ENCODE measurements around the gene CACNA1C.

CACNA1C gene

DNA sequence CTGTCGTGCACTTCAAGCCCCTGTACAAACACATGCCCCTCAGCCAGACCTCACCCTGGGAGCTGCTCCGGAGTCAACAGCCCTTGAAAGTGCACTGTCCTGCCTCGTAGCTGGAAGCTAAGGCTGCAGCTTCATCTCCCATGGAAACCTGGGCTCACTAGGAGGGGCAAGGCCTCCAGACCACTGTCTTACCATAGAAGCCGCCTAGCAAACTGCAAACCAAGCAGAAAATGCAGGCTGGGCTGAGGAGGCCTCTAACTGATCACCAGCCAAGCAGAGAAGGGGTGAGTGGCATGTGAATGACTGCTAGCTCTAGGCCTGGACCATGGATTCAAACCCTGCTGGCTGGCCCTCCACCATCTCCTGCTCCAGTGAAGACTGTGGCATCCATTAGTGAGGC lies 340.2 kb downstream of the CACNA1C start:
- no peak for DNase-seq (ENCODE audit: low spot score)

DNA sequence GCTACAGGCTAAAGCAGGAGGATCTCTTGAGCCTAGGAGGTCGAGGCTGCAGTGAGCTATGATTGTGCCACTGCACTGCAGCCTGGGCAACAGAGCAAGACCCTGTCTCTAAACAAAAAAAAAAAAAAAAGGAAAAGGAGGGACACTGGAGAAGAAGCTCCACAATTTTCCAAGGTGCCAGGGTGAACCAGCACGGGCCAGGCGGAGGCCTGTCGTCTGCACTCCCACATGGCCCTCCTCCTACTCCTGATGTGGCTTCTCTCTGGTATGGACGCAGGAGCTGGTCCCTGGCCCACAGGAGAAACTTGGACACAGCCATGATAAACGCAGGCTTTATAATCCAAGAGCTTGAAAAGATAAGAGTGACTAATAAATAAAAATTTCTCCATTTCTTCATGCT lies 341.2 kb downstream of the CACNA1C start:
- DNase-seq (ENCODE audit: low spot score): no peak

DNA sequence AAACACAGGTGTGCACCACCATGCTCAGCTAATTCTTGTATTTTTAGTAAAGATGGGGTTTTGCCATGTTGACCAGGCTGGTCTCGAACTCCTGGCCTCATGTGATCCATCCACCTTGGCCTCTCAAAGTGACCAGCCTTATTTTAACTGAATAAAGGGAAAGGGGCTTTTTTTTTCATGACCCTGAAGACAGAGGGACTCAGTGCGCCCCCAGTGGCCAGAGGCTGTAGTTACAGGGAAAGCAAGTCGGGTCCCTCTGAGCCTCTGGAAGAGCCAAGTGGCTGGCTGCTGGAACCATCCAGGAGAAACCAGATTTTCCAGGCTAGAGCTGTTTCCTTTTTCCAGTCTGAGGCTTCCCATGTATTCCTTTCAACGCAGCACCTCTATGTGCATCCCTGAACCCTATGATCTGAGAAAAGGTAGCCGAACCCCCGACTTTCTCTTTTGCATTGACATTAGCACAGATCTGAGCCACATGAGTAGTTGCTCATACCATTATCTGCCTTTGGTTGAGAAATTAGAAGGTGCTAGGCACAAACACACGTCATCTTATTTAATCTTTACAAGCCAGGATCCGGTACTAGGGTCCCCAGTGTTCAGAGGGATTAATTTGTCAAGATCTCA lies 342.7 kb downstream of the CACNA1C start:
- DNase-seq (ENCODE audit: low spot score): peak; percentile 63

DNA sequence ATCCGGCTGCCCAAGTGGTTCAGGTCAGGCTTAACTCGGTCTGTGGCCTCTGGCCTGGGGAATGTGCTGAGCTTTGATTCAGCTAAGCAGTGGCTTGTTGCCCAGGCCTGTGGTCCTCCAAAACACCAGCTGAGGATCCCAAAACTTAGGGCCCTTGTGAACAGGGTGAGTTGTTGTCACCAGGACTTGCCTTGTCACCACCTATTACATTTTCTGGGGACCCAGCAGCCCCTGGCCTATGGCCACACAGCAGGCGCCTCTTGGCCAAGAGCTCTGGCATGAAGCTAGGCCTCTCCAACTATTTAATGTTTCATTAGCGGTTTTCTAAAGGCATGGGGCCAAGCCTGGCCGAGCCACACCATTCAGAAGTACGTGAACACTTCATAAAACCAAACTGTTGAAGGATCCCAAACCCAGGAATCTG lies 343.7 kb downstream of the CACNA1C start:
- DNase-seq (ENCODE audit: low spot score): no peak

DNA sequence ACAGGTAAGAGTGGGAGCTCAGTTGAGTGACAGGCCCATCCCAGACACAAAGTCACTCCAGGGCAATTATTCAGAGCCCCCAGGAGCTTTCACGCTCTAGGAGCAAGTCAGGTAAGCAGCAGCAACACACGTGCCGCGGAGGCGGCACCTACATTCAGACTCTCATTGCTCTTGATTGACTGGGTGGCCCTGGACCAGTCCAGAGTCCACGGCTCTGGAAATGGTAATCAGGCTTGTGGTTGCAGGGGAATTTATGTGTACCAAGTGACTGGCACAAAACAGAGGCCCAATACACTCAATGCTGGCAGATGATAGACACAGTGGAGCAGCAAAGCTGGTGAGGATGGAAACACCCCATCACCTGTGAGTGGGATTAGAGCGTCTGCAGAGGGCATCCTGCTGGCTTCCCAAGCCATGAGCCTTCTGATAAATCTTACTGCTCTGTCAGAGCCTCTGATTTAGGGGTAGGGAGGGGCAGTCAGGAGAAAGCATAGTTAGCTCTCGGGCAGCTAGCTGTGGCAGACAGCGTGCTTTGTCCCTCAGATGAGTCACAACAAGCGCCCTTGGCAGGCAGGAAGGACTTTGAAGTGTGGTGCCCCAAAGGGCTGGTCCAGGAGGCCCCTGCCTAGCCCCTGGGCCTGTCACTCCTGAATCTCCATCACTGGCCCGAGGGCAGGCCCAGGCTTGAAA lies 344.7 kb downstream of the CACNA1C start:
- DNase-seq (ENCODE audit: low spot score): peak; percentile 98

DNA sequence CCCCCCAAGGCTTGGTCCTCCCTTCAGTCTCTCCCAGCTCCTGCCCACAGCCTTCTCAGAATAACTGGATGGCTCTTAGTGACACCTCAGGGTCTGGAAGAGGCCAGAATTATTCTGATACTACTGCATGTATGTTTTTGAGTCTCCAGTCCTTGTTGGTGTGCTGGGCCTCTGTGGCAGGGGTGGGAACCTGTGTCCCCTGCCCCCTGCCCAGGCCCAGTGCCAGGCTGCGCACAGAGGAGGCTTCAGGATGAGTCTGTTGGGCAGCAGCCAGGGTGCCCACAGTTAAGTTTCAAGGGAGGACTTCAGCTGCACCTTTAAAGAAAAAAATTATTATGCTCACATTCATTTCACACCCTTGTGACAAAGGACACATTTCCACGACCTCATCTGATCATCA lies 348.3 kb downstream of the CACNA1C start:
- no peak for DNase-seq (ENCODE audit: low spot score)

DNA sequence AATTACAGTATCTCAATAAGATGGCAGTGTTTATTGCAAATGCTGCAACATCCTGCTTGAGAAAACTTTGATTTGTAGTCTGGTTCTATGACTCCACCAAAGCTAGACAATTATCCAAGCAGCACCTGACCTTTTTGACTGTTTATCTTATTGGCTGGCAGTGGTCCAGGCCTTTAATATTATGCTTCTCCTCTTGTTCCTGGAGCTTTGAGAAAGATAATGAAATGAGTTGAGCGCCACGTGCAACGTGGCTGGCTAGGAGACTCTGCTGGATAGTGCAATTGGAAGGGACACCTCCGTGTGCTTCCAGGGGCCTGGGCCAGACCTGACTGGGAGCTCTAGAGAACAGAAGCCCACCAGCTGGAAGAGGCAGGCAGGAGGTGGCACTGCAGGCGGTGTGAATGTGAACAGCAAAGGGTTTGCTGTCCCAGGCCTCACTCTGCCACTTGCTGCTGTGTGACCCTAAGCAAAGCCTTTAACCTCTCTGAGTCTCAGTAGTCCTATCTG lies 349.3 kb downstream of the CACNA1C start:
- DNase-seq (ENCODE audit: low spot score): no peak

DNA sequence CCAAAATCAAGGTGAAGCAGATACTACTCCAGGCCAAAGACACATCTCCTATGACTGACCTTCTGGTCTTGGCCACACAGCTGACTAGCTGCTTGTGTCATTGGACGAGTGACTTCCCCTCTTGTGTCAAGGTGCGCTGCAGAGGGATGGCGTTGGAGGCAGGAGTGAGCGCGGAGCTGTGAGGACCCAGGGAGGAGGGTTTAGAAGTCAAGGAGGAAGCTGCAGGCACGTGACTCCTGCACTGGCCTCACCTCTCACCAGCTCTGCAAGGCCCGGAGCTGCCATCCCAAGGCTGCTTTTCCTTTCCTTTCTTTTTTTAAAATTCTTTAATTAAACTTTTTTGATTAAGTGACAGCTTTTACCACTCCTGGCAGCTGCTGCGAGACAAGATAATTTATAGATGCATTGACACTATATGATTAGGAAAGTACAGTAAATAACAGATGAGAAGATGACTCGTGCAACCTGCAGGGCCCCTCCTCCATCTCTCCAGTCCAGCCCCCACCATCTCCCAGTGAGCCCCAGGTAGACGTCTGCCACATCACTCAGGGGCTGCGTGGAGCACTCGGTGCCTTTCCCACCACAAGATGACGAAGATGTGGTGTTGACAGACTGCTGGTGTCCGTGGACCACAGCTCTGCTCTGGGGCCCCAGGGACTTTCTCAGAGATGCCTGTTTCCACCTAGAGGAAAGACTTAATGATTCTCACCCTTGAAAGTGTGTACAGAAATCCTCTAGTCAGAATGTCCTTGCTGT lies 350.6 kb downstream of the CACNA1C start:
- no peak for DNase-seq (ENCODE audit: low spot score)

DNA sequence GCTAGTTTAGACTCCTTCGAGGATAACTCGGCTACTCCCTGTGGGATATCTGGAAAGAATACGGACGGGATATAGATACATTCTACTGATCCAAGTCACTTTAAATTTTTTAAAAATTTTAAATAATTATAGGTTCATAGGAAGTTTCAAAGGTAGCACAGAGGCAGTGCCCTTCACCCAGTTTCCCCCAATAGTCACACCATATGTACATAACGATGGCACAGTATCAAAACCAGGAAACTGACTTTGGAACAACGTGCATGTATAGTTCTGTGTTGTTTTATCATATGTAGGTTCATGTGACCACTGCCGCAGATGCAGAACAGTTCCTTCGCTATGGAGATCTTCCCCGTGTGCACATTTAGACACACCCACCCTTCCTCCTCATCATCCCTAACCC lies 352.3 kb downstream of the CACNA1C start:
- DNase-seq (ENCODE audit: low spot score): no peak

DNA sequence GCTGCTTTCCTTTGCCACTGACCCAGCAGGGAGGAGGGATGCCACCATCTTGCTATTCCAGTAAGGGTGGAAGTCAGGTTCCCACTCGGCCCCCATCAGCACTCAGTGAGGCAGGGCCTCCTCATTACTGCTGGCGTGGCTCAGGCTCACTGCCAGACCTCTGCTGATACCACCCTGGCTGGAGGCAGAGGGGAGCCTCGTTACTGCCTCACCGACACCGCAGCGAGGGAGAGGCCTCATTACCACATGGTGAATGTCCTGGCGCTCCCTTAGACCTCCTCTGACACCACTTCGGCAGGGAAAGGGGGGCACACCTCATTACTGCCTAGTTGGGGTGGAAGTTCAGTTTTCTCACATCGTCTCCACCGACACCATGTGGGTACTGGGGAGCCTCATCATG lies 354.1 kb downstream of the CACNA1C start:
- no peak for DNase-seq (ENCODE audit: low spot score)

DNA sequence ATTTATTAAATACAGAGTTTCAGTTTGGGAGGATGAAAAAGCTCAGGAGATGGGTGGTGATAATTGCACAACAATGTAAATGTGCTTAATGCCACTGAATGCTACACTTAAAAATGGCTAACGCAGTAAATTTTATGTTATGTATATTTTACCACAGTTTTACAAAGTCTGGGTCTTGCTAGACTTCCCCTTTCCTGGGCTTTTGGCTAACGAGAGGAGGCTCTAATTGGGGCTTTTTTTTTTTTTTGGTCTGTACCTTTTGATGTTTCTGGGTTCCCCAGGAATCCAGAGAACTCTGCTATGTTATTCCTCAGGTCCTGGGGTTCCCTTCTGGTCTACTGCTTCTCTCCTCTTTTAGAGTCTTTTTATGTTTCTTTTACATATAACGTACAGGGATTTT lies 355.5 kb downstream of the CACNA1C start:
- DNase-seq (ENCODE audit: low spot score): no peak

DNA sequence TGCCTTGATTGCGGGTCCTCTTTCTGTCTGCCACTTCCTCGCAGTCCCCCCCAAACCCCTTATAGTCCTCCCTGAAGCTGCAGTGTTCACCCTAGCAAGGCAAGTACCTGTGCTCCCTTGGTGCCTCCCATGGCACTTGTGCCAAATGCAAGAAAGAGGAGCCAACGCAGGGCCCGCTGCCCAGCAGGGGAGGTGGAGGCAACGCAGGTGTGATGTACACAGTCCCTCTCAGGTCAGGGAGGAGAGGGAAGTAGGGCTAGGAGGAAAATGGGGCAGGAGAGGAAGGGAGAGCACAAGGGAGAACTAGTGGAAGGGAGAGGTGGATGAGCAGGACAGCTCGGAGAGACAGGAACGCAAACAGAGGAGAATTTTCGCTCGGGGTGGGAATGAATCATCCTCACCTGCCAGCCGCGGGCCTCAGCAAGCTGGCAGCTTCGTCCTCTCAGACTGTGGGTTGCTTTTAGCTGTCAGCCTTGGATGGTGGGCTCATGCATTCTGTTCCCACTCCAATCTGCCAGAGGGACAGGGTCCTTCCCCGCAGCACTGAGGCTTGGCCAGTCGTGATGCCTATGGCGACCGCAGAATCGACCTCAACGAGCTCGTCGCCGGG lies 357.0 kb downstream of the CACNA1C start:
- DNase-seq (ENCODE audit: low spot score): no peak

DNA sequence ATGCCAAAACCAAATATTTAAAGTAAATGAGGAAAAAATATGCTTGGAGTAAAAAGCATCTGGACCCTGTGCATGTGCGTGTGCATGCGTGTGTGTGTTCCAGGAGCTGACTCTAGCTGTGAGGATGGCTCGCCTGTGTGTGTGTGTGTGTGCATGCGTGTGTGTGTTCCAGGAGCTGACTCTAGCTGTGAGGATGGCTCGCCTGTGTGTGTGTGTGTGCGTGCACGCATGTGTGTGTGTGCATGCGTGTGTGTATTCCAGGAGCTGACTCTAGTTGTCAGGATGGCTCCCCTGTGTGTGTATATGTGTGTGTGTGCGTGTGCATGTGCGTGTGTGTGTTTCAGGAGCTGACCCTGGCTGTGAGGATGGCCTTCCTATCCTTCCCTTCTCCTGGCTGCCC lies 357.7 kb downstream of the CACNA1C start:
- no peak for DNase-seq (ENCODE audit: low spot score)

DNA sequence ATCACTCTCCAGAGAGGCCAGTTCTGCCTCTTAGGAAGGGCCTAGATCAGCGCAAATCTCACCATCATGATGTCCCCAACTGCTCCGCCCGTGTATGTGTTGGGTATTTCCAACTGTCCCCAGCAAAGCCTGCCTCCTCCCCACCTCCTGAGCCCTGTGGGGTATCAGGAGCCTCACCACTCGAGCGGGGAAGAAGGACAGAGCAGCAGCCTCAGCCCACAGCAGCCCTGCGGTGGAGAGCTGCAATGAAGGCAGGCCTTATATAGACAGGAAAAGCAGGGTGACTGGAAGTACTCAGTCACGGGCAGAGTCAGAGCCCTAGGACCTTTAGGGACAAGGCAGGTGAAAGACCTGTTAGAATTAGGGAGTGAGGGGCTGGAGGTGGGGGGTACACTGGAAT lies 358.2 kb downstream of the CACNA1C start:
- no peak for DNase-seq (ENCODE audit: low spot score)

DNA sequence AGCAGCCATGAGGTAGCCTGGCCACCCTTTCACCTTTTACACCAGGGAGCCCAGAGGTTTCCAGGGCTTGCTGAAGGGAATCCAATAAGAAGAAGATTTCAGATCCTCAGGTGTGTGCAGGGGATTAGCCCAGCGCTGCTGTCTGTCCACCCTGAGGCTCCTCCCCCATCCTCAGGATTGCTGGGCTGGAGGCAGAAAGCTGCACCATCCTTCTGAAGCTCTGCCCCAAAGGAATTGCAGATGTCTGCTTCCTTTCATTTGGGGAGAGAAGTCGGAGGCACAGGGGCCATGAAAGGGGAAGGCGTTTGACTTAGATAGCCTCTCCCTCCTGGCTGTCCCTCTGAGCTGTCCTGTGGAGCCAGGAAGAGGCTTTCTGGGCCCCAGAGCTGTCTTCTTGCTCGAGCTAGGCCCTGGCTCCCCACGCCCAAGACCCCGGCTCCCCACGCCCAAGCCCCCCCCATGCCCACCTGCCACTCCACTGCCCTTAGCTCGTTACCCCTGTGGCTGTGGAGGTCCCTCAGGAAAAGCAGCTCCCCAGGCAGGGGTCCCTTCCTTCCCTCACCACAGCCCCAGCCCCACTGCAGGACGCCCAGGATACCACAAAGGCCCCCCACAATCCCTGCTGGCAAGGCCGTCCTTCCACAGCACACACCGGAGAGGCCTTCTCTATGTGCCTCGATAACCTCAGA lies 359.0 kb downstream of the CACNA1C start:
- no peak for DNase-seq (ENCODE audit: low spot score)

DNA sequence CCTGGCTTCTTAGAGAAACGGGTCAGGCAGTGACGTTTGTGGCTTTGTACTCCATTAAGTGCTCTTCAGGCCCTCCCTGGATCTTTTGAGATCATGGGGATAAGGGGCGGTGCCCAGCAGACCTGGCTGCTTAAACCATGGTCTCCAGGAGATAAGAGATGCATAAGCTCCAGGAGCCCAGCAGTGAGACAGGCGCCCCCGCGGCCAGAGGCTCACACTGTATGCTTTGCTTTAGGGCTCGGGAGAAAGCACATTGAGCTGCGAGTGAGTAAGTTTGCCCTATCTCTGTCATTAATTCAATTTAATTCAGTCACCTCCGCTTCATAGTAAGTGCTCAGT lies 359.5 kb downstream of the CACNA1C start:
- DNase-seq (ENCODE audit: low spot score): no peak

DNA sequence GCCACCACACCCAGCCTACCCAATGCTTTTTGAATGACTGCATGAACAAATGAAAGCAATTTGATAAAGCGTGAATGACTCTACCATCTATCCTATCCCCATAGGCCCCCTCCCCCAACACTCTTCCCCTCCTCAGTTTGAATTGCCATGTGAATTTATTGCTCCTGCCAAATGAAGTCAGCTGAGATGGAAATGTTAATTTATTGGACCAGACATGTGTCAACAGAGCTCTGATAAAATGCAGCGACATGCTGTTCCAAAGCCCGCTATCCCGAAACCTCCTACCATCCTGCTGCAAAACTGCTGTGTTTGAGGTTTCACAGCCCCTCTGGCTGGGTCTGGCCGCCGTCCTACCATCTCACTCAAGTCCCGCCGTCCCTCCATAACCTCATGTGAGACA lies 360.5 kb downstream of the CACNA1C start:
- no peak for DNase-seq (ENCODE audit: low spot score)

DNA sequence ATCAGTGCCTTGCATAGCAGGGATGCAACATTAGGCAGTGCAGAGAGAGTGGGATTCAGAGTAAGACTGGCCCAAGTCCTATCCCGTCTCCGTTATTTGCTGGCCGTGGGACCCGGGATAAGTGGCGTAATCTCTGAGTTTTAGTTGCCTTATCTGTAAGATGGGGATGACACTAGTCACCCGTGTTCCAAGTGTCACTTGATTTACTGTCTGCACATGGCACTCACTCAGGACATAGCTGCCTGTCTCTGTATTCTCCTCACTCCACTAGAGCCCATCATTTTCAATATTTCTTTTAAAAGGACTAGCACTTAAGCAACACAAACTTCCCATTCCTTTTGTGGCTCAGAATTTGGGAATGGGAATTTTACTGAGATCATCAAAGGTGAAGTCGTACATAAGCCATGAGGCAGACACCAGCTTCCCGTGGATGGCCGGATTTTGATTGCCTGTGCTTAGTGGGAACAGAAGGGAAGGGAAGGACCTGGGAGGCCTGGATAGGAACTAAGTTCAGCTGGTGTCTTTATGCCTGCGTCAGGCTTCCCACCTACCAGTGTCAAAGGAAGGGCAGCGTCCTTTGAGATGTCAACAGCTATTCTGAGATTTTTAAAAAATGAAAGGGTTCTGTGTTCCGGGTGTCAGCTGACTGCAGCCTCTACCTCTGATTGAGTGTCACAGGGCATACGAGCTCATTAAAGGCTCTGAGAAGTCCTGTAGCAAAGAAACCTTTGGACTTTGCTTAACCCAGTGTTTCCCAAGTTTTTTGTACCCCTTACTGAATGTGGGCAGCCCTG lies 361.4 kb downstream of the CACNA1C start:
- DNase-seq (ENCODE audit: low spot score): no peak

DNA sequence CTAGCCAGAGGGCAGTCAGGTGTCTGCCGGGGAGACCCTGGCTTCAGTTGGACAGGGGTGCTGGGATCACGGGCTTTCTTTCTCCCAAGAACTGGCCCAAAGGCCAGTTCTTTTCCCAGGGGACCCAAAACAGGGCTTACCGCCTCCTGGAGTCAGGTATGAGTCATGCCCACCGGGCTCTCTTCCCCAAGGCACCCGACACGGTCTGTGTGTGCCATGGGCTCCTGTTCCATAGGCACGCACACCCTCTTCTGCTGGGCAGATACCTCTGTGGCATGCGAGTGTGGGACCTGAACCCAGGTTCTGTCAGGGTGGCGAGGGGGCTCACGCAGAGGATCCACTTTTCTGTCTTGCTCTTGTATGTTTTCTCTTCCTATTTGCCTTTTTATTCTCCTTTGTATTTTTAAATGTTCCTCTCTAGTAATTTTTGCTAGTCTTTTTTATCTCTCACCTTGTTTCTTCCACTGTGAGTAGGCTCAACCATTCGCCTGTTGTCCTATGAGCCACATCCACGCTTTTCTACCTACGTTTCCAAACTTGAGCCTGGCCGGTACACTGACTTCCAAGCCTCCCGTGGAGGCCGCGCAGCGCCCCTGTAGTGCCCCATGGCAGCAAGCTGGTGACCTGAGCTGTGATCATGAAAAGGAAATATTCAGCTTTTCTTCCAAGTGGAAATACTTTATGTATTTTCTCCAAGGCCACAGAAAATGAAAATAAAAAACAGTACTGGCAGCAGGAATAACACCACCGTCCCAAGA lies 362.2 kb downstream of the CACNA1C start:
- DNase-seq (ENCODE audit: low spot score): no peak

DNA sequence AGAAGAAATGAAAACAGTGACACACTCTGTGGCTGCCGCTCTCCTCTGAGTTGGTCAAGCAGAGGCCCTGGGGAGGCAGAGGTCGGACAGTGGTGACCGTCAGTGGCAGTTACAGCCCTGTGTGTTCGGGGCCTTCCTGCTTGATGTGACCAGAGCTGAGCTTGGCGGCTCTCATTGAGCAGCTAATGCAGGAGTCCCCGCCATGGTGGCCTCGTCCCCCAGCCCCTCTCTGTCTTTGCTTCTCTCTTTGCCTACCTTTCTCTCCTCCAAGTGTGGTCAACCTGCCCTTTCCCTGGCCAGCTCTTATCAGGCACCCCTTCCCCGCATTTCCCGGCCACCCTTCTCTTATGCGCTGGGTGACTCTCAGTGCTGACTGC lies 362.8 kb downstream of the CACNA1C start:
- DNase-seq (ENCODE audit: low spot score): no peak

DNA sequence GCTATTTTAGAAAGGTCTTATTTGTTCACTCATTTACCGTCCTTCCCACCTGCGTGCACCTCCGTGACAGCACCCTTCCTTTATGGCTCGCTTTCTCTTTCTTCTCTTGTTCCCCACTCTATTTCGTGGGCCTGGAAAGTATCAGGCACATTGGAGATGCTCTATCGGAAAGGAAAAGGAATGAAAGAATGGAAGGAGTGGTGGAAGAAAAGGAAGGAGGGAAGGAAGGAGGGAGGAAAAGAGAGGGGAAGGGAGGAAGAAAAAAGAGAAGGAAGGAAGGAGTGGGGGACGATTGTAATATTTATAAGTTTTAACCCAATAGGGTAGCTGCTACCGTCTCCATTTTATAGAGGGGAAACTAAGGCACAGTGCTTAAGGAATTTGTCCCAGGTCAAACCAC lies 363.4 kb downstream of the CACNA1C start:
- DNase-seq (ENCODE audit: low spot score): no peak

All from SW480 (cell line).